Fibroblast of pulmonary artery (primary cell): ENCODE results near the gene KRTAP10-7.
"Not testable (repeated sequence)": the region's sequence is repeated elsewhere in the genome, so short reads cannot be mapped to it uniquely, and the experiment has no call there.

Experiments
- DNase-seq: peaks from one replicate; pipeline ENCODE4 v3.0.0-alpha.2; 2010; ENCODE audit warnings: low read depth
- H3K4me3 ChIP-seq: replicated peaks from 2 replicates; pipeline ENCODE4 v1.5.1; 2011; ENCODE audit warnings: low read depth, mild to moderate bottlenecking, control low read depth, low read length, moderate library complexity
- TF ChIP-seq, protein P1 (sequence below): IDR thresholded peaks from 2 replicates; pipeline ENCODE4 v1.5.1; 2011; ENCODE audit warnings: mild to moderate bottlenecking, control low read depth, low read length, inconsistent platforms; ENCODE audit errors: missing control alignments

Gene KRTAP10-7

DNA sequence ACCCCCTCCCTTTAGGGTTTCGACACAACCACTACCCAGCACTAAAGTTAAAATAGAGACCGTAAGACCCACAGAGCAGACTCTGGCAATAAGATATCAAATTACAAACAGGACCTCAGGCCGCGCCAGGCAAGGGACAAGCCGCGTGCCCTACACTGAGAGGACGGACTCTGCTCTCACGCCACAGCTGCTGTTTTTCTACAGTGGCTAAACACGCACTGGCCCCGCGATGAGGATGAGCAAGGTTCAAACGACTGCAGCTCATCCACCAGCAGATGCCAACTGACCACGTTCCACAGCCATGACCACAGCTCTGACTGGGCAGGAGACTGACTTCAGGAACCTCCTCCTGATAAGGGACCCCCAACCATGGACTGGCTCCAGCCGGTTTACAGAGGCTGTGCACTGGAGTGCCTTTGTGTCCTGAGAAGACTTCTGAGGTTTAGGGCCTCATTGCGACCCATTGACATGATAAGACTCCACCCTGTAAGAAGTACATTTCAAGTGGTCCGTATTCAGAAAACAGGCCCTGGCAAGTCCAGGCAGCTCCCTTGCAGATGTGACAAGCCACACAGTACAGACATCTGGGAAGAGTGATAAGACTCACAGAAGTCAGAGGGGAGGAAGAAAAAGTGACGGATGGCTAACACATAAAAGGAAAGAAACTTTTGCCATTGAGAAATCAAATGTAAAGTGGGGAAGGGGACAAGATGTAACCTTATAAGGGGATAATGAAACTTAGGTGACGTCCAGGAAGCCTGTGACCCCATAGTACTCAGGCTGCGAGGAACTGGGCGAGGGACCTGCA is 6.6 kb upstream of the KRTAP10-7 start:
- H3K4me3 ChIP-seq: no peak overlapping the region
- TF ChIP-seq, protein P1, sequence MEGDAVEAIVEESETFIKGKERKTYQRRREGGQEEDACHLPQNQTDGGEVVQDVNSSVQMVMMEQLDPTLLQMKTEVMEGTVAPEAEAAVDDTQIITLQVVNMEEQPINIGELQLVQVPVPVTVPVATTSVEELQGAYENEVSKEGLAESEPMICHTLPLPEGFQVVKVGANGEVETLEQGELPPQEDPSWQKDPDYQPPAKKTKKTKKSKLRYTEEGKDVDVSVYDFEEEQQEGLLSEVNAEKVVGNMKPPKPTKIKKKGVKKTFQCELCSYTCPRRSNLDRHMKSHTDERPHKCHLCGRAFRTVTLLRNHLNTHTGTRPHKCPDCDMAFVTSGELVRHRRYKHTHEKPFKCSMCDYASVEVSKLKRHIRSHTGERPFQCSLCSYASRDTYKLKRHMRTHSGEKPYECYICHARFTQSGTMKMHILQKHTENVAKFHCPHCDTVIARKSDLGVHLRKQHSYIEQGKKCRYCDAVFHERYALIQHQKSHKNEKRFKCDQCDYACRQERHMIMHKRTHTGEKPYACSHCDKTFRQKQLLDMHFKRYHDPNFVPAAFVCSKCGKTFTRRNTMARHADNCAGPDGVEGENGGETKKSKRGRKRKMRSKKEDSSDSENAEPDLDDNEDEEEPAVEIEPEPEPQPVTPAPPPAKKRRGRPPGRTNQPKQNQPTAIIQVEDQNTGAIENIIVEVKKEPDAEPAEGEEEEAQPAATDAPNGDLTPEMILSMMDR: no peak
- DNase-seq: no peak

- TF ChIP-seq, protein P1: no peak
Measured at GRCh38 chr21:44594406-44594916, 5.9 kb upstream of the KRTAP10-7 start.

DNA sequence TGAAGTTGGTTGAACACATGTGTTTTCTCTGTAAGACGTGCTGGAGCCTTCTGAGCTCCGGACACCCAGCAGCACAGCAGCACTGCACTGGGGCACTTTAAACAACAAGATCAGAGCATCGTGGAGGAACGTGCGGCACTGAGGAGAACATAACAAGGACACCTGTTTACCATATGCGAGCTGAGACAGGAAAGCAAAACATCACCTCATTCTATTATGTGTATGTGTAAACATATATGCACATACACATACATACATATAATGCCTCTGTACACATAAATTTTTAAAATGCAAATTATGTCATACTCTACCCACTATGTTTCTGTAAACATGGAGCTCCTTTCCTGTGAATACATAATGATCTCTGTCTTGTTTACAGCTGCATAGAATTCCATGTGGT is 4.9 kb upstream of the KRTAP10-7 start:
- no peak for DNase-seq
- TF ChIP-seq, protein P1: no peak
- H3K4me3 ChIP-seq: no peak overlapping the region

More at GRCh38 chr21:44594406-44594916, 5.9 kb upstream of the KRTAP10-7 start:
- no peak for DNase-seq
- no peak overlapping the region for H3K4me3 ChIP-seq

GRCh38 chr21:44596068-44596725 is 4.2 kb upstream of the KRTAP10-7 start:
- TF ChIP-seq, protein P1: no peak
- no peak overlapping the region for H3K4me3 ChIP-seq
- no peak for DNase-seq

DNA sequence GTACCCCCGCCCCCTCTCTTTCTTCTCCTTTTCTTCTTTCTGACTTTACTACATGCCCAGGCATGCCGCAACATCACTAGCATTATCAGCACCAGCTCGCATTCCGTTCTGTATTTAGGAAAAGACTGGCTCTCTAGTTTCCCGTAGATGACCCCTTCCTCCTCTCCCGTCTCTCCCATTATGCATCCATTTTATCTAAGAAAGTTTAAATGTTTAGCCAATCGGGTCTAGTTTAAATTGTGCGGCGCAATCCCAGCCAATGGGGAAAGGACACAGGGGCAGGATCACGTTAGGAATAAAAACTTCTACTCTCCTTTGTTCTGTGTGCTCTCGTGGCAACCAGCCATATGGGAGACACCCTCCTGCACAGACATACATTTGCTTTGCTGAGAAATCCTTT is 2.3 kb upstream of the KRTAP10-7 start:
- H3K4me3 ChIP-seq: no peak overlapping the region
- DNase-seq: no peak
- TF ChIP-seq, protein P1: no peak

- no peak for DNase-seq
- no peak overlapping the region for H3K4me3 ChIP-seq
- TF ChIP-seq, protein P1: no peak
Measured at GRCh38 chr21:44599264-44600029, 950 bp upstream of the KRTAP10-7 start.

- not testable (repeated sequence) for H3K4me3 ChIP-seq, DNase-seq
Measured at GRCh38 chr21:44601091-44601490, 694 bp downstream of the KRTAP10-7 start.
